CD4-positive, alpha-beta T cell treated with Interleukin-10 for 1 hour (primary cell): Measurements from ENCODE around the gene KIR2DL1.
"Not testable (repeated sequence)": the region's sequence is repeated elsewhere in the genome, so short reads cannot be mapped to it uniquely, and the experiment has no call there.

Source experiments
- DNase-seq: peaks from one replicate; pipeline ENCODE4 v3.0.0-alpha.2; 2020

KIR2DL1 gene

DNA sequence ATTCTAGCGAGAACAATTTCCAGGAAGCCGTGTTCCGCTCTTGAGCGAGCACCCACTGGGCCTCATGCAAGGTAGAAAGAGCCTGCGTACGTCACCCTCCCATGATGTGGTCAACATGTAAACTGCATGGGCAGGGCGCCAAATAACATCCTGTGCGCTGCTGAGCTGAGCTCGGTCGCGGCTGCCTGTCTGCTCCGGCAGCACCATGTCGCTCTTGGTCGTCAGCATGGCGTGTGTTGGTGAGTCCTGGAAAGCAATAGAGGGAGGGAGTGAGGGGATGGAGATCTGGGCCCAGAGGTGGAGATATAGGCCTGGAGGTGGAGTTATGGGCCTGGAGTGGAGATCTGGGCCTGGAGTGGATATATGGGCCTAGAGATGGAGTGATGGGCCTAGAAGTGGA, at the start of gene KIR2DL1:
TSS of gene KIR2DL1 (plus strand) at position 148 of the 400 bp plus-strand sequence. CDS start at position 206, 58 bp downstream.
- not testable (repeated sequence) for DNase-seq

DNA sequence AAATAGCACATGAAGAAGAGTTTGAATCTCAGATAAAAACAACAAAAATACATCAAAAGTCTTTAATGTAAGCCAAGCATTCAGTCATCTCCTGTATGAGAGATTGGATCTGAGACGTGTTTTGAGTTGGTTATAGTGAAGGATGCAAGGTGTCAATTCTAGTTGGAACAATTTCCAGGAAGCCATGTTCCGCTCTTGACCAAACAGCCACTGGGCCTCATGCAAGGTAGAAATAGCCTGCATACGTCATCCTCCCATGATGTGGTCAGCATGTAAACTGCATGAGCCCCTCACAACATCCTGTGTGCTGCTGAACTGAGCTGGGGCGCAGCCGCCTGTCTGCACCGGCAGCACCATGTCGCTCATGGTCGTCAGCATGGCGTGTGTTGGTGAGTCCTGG, 45.5 kb upstream of the KIR2DL1 start, which contains the start of gene KIR3DL3:
TSS of gene KIR3DL3 (plus strand) at position 301 of the 400 bp plus-strand sequence. CDS start at position 356, 55 bp downstream.
- DNase-seq, result no peak

DNA sequence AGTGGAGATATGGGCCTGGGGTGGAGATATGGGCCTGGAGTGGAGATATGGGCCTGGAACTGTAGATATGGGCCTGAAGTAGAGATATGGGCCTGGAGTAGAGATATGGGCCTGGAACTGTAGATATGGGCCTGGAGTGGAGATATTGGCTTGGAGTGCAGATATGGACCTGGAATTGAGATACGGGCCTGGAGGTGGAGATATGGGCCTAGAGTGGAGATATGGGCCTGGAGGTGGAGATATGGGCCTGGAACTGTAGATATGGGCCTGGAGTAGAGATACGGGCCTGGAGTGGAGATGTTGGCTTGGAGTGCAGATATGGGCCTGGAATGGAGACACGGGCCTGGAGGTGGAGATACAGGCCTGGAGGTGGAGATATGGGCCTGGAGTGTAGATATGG, 44.9 kb upstream of the KIR2DL1 start:
- no peak for DNase-seq

DNA sequence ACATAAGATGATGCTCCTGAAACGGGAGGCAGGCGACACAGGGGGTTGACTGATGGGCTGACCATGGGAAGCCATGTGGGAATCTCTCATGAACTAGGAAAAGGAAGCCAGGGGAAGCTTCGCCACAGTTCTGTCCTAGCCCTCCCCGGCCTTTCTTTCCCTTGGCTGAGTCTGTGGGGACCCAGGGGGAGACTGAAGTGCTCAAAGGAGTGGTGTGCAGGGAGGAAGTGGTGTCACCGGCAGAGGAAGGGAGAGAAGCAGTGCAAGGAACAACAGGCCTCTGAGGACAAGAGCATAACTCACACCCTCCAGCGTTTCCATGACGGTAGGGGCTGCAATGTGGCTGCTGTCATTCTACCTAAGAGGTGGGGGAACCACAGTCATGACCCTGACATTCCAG, 44.3 kb upstream of the KIR2DL1 start:
- DNase-seq, result no peak

DNA sequence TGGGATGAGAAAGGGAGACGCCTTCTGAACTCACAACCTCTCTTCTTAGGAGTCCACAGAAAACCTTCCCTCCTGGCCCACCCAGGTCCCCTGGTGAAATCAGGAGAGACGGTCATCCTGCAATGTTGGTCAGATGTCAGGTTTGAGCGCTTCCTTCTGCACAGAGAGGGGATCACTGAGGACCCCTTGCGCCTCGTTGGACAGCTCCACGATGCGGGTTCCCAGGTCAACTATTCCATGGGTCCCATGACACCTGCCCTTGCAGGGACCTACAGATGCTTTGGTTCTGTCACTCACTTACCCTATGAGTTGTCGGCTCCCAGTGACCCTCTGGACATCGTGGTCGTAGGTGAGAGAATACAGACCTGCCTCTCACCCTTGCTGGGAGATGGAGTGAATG, 42.0 kb upstream of the KIR2DL1 start:
- no peak for DNase-seq

DNA sequence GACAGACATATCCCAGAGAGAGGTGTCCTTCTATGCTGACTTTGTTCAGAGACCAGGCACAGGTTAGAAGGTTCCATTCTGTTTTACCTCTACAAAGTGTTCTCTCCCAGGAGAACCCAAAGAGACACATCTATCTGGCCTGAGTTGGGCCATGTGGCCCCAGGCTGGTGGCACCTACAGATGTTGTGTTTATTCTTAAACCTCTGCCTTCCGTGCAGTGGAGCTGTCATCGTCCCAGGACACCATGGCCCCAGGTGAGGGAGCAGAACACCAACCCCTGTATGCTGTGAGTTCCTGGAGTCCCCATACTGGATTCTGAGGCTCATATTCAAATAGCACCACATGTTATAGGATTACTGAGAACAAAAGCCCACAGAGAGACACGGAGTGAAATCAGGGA, 41.4 kb upstream of the KIR2DL1 start:
- DNase-seq, result no peak

DNA sequence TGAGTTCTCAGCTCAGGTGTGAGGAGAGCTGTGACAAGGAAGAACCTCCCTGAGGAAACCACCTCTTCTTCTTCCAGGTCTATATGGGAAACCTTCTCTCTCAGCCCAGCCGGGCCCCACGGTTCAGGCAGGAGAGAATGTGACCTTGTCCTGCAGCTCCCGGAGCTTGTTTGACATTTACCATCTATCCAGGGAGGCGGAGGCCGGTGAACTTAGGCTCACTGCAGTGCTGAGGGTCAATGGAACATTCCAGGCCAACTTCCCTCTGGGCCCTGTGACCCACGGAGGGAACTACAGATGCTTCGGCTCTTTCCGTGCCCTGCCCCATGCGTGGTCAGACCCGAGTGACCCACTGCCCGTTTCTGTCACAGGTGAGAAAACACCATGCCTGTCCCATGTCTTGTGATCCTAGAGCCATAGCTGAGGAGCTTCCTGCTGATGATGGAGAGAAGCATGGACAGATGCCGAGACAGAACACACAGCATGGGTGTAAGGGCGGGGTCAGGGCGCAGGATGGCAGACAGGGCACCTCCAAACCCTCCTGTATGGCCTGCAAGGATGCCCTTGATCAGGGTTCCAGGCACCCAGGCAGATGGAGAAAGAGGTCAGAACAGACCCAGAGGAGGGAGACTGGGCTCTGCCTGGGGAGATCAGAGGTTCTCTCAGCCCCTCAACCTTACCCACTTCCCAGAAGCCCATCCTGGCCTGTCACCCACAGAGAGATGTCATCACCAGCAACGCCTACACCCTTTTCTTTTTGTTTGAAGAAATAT, 40.0 kb upstream of the KIR2DL1 start:
- DNase-seq, result no peak

DNA sequence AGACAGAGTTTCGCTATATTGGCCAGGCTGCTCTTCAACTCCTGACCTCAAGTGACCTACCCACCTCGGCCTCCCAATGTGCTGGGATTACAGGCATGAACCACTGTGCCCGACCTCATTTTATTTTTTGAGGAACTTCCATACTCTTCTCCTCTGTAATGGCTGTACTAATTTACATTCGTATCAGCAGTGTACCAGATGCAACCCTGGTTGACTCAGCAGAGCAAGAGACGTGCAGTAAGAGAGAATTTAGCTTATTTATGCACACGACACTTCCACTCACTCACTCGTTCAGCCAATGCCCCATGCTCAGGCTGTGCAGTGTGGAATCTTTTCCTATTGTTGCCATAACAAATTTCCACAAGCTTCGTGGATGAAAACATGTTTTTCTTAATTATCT, 38.4 kb upstream of the KIR2DL1 start:
- no peak for DNase-seq

DNA sequence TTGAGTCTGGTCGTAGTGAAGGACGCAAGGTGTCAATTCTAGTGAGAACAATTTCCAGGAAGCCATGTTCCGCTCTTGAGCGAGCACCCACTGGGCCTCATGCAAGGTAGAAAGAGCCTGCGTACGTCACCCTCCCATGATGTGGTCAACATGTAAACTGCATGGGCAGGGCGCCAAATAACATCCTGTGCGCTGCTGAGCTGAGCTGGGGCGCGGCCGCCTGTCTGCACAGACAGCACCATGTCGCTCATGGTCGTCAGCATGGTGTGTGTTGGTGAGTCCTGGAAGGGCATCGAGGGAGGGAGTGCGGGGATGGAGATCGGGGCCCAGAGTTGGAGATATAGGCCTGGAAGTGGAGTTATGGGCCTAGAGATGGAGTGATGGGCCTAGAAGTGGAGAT, 31.3 kb upstream of the KIR2DL1 start, which contains the start of gene KIR2DL3:
TSS of gene KIR2DL3 (plus strand) at position 208 of the 400 bp plus-strand sequence. CDS start at position 241, 33 bp downstream.
- not testable (repeated sequence) for DNase-seq

DNA sequence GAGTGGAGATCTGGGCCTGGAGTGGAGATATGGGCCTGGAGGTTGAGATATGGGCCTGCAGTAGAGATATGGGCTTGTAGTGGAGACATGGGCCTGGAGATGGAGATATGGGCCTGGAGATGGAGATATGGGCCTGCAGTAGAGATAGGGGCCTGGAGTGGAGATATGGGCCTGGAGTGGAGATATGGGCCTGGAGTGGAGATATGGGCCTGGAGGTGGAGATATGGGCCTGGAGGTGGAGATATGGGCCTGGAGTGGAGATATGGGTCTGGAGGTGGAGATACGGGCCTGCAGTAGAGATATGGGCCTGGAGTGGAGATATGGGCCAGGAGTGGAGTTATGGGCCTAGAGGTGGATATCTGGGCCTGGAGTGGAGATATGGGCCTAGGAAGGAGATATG, 30.9 kb upstream of the KIR2DL1 start:
- no peak for DNase-seq

DNA sequence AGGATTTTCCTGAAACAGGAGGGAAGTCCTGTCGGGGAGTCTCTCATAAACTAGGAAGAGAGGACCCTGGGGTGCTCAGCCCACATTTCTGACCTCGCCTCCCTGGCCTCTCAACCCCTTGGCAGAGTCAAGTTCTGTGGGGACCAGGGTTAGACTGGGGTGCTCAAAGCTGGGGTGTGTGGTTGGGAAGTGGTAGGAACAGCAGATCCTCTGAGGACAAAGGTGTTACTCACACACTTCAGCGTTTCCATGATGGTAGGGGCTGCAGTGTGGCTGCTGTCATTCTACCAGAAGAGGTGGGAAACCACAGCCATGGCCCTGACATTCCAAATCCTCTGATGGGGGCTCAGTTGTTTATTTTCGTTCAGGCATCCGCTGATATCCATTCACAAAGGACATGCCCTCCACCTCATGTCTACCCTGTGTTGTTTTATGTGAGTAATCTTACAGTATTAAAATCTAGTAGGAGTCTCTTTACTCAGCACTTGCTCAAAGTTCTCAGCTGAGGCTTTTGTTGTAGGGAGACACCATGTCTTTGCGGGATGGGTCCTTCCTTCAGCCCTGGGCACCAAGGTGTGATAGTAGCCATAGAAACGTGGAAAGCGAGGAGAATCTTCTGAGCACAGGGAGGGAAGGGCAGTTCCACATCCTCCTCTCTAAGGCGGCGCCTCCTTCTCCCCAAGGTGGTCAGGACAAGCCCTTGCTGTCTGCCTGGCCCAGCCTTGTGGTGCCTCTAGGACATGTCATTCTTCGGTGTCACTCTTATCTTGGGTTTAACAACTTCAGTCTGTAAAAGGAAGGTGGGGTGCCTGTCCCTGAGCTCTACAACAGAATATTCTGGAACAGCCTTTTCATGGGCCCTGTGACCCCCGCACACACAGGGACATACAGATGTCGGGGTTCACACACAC, 29.8 kb upstream of the KIR2DL1 start:
- no peak for DNase-seq

DNA sequence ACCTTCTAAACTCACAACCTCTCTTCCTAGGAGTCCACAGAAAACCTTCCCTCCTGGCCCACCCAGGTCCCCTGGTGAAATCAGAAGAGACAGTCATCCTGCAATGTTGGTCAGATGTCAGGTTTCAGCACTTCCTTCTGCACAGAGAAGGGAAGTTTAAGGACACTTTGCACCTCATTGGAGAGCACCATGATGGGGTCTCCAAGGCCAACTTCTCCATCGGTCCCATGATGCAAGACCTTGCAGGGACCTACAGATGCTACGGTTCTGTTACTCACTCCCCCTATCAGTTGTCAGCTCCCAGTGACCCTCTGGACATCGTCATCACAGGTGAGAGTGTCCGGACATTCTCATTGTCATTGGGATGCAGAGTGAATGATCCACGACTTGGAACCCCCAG, 27.6 kb upstream of the KIR2DL1 start:
- not testable (repeated sequence) for DNase-seq

DNA sequence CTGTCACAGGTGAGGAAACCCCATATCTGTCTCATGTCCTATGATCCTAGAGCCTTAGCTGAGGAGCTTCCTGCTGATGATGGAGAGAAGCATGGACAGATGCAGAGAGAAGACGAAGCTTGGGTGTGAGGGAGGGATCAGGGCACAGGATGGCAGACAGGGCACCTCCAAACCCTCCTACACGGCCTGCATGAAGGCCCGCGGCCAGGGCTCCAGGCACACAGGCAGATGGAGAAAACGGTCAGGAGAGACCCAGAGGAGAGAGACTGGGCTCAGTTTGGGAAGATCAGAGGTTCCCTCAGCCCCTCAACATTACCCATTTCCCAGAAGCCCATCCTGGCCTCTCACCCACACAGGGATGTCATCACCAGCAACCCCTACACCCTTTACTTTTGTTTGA, 25.5 kb upstream of the KIR2DL1 start:
- not testable (repeated sequence) for DNase-seq

DNA sequence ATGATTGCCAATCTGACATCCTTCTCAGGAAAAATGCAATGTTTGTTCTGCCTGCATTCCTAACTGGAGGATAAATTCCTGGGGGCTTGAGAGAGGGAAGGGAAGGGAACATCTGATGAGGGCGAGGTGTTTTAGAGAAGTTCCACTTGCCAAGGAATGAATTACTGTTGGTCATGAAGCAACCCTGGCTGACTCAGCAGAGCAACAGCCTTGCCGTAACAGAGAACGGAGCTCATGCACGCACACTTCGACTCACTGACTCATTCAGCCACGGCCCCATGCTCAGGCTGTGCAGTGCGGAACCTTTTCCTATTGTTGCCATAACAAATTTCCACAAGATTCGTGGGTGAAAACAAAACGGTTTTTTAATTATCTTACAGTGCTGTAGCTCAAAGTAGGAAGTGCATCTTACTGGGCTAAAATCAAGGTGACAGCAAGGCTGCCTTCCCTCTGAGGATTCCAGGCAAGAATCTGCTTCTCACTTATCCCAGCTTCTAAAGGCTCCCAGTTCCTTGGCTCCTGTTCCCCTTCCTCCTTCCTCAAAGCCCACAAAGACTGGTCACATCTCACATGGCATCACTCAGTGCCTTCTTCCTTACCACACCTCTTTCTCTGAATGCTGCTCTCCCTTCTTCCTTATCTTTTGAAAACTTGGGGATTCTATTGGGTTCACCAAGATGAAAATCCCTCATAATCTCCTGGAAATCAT, 21.8 kb upstream of the KIR2DL1 start:
- not testable (repeated sequence) for DNase-seq

DNA sequence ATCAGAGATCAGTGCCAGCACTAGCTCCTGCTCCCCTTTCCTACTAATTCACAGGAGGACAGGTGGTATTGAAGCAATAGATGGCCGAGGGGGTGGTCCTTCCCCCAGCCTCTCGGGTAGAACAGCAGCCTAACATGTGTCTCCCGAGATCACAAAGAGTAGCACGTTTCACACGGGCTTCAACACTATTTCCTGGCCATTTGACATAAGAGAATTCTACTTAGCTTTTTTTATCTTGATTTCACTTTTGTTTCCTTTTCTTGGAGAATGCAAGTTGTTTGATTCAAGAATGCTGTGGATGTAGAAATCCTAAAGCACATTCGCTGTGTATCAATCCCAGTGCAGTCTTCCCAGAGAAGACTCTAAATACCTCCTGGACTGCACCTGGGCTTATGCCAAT, 19.3 kb upstream of the KIR2DL1 start:
- not testable (repeated sequence) for DNase-seq

DNA sequence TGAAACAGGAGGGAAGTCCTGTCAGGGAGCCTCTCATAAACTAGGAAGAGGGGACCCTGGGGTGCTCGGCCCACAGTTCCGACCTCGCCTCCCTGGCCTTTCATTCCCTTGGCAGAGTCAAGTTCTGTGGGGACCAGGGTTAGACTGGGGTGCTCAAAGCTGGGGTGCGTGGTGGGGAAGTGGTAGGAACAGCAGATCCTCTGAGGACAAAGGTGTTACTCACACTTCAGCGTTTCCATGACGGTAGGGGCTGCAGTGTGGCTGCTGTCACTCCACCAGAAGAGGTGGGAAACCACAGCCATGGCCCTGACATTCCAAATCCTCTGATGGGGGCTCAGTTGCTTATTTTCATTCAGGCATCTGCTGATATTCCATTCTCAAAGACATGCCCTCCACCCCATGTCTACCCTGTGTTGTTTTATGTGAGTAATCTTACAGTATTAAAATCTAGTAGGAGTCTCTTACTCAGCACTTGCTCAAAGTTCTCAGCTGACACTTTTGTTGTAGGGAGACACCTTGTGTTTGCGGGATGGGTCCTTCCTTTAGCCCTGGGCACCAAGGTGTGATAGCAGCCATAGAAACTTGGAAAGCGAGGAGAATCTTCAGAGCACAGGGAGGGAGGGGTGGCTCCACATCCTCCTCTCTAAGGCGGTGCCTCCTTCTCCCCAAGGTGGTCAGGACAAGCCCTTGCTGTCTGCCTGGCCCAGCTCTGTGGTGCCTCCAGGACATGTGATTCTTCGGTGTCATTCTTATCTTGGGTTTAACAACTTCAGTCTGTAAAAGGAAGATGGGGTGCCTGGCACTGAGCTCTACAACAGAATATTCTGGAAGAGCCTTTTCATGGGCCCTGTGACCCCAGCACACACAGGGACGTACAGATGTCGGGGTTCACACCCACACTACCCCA, 13.1 kb upstream of the KIR2DL1 start:
- not testable (repeated sequence) for DNase-seq

DNA sequence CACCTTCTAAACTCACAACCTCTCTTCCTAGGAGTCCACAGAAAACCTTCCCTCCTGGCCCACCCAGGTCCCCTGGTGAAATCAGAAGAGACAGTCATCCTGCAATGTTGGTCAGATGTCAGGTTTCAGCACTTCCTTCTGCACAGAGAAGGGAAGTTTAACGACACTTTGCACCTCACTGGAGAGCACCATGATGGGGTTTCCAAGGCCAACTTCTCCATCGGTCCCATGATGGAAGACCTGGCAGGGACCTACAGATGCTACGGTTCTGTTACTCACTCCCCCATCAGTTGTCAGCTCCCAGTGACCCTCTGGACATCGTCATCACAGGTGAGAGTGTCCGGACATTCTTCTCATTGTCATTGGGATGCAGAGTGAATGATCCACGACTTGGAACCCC, 11.0 kb upstream of the KIR2DL1 start:
- not testable (repeated sequence) for DNase-seq

DNA sequence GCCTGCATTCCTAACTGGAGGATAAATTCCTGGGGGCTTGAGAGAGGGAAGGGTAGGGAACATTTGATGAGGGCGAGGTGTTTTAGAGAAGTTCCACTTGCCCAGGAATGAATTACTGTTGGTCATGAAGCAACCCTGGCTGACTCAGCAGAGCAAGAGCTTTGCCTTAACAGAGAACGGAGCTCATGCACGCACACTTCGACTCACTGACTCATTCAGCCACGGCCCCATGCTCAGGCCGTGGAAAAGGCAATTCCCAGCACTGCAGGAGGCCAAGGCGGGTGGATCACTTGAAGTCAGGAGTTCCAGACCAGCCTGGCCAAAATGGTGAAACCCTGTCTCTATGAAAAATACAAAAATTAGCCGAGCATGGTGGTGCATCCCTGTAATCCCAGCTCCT, 5.4 kb upstream of the KIR2DL1 start:
- not testable (repeated sequence) for DNase-seq

DNA sequence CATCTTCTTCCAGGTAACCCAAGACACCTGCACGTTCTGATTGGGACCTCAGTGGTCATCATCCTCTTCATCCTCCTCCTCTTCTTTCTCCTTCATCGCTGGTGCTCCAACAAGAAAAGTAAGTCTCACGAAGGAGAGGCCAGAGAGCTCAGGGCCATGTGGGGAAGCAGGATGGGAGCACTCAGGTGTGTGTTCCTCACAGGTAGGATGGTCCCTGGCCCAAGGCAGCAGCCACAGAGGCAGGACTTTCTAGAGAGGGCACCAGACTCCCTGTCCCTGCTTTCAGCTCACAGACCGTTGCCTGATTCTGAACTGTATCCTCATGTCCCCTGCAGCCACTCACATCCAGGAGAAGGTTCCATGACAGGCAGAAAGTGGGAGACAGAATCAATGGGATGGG, 3.1 kb upstream of the KIR2DL1 start:
- DNase-seq, result not testable (repeated sequence)

DNA sequence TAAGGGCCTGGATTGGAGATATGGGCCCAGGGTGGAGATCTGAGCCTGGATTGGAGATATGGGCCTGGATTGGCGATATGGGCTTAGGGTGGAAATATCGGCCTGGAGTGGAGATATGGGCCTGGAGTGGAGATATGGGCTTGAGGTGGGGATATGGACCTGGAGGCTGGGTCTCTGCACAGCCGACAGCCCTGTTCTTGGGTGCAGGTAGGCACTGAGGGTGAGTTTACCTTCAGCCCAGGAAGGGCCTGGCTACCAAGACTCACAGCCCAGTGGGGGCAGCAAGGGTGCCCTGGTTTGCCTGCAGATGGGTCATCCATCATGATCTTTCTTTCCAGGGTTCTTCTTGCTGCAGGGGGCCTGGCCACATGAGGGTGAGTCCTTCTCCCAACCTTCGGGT, 918 bp downstream of the KIR2DL1 start:
- not testable (repeated sequence) for DNase-seq

DNA sequence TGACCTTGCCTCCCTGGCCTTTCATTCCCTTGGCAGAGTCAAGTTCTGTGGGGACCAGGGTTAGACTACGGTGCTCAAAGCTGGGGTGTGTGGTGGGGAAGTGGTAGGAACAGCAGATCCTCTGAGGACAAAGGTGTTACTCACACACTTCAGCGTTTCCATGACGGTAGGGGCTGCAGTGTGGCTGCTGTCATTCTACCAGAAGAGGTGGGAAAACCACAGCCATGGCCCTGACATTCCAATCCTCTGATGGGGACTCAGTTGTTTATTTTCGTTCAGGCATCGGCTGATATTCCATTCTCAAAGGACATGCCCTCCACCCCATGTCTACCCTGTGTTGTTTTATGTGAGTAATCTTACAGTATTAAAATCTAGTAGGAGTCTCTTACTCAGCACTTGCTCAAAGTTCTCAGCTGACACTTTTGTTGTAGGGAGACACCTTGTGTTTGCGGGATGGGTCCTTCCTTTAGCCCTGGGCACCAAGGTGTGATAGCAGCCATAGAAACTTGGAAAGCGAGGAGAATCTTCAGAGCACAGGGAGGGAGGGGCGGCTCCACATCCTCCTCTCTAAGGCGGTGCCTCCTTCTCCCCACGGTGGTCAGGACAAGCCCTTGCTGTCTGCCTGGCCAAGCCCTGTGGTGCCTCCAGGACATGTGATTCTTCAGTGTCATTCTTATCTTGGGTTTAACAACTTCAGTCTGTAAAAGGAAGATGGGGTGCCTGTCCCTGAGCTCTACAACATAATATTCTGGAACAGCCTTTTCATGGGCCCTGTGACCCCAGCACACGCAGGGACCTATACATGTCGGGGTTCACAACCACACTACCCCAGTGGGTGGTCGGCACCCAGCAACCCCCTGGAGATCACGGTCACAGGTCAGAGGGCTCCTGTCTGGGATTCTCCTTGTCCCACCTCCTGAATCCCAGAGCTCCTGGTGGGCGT, 1.7 kb downstream of the KIR2DL1 start:
- DNase-seq, result not testable (repeated sequence)
